ENCODE data around the gene CCDC138.

CCDC138 gene

DNA sequence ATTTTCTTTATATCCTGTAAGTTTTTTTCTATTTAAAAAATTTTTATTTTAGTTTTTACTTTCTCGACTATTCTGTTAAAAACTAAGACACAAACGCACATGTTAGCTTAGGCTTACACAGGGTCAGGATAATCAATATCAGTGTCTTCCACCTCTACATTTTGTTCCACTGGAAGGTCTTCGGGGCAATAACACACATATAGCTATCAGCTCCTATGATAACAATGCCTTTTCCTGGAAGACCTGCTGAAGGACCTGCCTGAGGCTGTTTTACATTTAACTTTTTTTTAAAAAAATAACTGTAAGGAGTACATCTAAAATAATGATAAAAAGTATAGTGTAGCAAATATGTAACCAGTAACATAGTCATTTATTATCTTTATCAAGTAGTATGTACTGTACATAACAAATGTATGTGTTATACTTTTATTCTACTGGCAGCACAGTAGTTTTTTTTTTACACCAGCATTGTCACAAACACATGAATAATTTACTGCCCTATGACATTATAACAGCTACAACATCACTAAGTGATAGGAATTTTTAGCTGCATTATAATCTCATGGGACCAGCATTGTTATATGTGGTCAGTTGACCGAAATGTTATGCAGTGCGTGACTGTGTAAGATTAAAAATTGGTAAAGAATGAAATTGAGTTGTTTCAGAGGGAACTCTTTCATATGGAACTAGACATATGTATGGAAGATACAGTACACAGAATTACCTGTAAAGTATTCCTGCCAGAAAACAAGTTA, 37.9 kb downstream of the CCDC138 start:
- TF ChIP-seq CTCF (IDR thresholded peaks at IDR 0.05): no peak

GRCh38 chr2:108825254-108825653, 38.7 kb downstream of the CCDC138 start:
- no peak for TF ChIP-seq CTCF (IDR thresholded peaks at IDR 0.05)

DNA sequence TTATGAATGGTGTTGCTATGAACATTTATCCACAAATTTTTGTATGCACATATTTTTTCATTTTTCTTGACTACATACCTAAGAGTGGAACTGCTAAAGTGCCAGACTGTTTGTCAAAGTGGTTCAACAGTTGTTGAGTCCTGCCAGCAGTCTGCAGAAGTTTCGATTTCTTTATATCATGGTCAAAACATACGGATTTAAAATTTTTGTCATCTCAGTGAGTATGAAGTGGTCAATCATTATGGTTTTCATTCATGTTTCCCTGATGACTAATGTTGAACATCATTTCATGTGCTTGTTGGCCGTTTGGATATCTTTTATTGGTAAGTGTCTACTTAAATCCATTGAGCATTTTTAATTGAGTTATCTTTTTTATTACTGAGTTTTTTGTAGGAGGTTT, 39.2 kb downstream of the CCDC138 start:
- TF ChIP-seq CTCF (IDR thresholded peaks at IDR 0.05): no peak

DNA sequence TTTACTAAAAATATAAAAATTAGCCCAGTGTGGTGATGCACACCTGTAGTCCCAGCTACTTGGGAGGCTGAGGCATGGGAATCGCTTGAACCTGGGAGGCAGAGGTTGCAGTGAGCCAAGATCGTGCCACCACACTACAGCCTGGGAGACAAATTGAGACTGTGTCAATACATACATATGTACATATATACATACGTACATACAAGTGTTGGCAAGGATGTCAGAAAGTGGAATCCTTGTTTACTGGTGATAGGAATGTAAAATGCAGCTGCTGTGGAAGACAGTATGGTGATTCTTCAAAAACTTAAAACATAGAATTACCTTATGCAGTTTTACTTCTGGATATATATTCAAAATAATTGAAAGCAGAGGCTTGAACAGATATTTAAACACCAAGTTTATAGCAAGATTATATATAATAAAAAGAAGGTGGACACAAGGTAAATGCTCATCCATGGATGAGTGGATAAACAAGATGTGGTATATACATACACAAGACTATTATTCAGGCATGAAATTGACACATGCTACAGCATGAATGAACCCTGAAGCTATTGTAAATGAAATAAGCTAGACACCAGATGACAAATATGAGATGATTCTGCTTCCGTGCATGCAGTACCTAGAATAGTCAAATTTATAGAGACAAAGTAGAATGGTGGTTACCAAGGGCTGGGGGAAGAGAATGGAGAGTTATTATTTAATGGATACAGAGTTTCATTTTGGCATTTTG, 43.2 kb downstream of the CCDC138 start:
- TF ChIP-seq CTCF (IDR thresholded peaks at IDR 0.05): no peak

DNA sequence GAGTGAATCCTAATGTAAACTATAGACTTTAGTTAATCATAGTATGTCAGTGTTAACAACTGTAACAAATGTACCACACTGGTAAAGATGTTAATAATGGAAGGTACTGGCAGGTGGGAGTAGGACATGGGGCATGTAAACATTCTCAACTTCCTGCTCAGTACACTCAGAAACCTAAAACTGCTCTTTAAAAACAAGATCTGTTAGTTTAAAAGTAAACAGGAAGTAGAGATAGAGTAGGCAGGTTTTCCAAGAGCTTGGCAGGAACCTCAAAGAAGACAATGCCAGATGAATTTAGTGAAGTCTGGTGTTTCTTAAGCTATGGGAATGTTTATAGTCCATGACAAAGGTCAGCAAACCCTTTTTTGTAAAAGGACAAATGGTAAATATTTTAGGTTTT, 46.6 kb downstream of the CCDC138 start:
- TF ChIP-seq CTCF (IDR thresholded peaks at IDR 0.05): no peak

- no peak for TF ChIP-seq CTCF (IDR thresholded peaks at IDR 0.05)
Measured at GRCh38 chr2:108834620-108835019, 48.0 kb downstream of the CCDC138 start.

GRCh38 chr2:108835040-108835439, 48.5 kb downstream of the CCDC138 start:
- no peak for TF ChIP-seq CTCF (IDR thresholded peaks at IDR 0.05)

Measured in LNCAP (cell line).